ENCODE results near the gene TCEANC2.

The TCEANC2 gene

DNA sequence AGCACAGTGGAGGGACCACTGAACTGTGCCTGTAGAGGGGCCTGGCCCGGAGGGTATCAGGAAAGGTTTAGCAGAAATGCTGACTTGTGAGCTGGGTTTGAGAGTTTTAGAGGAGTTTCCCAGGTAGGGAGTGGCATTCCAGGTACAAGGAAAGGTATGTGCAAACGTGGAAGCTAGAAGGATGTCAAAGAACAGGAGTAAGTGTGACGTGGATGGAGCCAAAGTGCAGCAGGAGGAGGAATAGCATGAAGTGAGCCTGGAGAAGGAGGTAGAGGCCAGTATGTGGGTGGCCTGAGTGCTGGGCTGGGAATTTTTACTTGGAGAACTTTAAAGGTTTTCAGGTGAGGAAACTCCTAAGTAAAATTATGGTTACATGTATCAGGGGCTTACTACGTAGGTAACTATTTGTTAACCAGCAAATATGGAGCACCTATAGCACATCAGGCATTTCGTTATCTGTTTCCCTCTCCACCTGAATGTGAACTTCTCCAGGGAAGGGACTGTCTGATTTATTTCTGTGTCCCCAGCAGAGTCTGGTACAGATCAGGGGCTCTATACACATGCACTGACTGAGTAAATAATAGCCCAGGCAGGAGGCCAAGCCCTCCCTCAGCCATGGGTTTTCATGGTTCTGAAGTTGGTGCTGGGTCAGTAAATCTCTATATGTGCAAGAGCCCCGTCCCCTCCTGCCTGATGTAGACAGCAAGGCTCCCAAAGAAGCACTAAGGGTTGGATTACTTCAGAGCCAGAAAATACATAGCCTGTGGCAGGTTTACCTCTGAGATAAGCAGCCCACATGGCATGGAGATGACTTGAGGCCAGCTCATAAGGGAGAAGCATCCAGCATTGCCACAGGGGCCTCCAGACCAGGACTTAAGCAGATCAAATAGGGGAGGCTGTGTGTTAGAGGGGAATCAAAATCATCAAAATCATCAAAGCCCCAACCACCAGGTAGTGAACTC is 56.0 kb downstream of the TCEANC2 start:
- TF ChIP-seq SIN3A (IDR thresholded peaks at IDR 0.05; ENCODE audit: borderline replicate concordance, insufficient read depth, low read length), result no peak
- TF ChIP-seq TAF1 (IDR thresholded peaks at IDR 0.05; ENCODE audit: borderline replicate concordance, insufficient read depth, low read length), result no peak
- TF ChIP-seq POLR2AphosphoS5 (IDR thresholded peaks at IDR 0.05; ENCODE audit: low read depth, low read length), result no peak
- TF ChIP-seq FOXP2 (optimal IDR thresholded peaks at IDR 0.05; ENCODE audit: borderline replicate concordance, extremely low read depth, extremely low read length, insufficient read depth), result no peak
- TF ChIP-seq, protein P1, sequence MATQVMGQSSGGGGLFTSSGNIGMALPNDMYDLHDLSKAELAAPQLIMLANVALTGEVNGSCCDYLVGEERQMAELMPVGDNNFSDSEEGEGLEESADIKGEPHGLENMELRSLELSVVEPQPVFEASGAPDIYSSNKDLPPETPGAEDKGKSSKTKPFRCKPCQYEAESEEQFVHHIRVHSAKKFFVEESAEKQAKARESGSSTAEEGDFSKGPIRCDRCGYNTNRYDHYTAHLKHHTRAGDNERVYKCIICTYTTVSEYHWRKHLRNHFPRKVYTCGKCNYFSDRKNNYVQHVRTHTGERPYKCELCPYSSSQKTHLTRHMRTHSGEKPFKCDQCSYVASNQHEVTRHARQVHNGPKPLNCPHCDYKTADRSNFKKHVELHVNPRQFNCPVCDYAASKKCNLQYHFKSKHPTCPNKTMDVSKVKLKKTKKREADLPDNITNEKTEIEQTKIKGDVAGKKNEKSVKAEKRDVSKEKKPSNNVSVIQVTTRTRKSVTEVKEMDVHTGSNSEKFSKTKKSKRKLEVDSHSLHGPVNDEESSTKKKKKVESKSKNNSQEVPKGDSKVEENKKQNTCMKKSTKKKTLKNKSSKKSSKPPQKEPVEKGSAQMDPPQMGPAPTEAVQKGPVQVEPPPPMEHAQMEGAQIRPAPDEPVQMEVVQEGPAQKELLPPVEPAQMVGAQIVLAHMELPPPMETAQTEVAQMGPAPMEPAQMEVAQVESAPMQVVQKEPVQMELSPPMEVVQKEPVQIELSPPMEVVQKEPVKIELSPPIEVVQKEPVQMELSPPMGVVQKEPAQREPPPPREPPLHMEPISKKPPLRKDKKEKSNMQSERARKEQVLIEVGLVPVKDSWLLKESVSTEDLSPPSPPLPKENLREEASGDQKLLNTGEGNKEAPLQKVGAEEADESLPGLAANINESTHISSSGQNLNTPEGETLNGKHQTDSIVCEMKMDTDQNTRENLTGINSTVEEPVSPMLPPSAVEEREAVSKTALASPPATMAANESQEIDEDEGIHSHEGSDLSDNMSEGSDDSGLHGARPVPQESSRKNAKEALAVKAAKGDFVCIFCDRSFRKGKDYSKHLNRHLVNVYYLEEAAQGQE (IDR thresholded peaks at IDR 0.05; ENCODE audit: insufficient read depth in 1 of 2, low read depth in 2 of 2, low read length in 2 of 2), result no peak

DNA sequence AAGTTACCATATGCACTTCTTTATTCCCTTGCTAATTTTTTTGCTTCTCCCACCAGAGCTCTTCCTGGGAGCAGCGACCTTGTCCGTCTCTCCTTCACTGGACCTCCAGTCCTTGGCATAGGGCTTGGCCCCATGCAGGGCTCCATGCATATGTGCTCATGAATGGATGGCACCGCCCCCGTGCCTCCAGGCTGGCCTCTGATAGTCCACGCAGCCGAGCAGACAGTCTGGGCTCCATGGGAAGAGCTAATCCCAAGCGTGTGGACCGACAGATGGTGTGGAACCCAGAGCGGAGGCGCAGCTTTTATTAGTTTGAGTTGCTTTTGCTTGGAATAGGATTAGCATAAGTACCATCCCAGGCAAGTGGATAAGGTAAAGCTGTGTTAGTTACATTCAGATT is 57.6 kb downstream of the TCEANC2 start:
- TF ChIP-seq TAF1 (IDR thresholded peaks at IDR 0.05; ENCODE audit: borderline replicate concordance, insufficient read depth, low read length) (no peak), FOXP2 (optimal IDR thresholded peaks at IDR 0.05; ENCODE audit: borderline replicate concordance, extremely low read depth, extremely low read length, insufficient read depth) (no peak), SIN3A (IDR thresholded peaks at IDR 0.05; ENCODE audit: borderline replicate concordance, insufficient read depth, low read length) (no peak), POLR2AphosphoS5 (IDR thresholded peaks at IDR 0.05; ENCODE audit: low read depth, low read length) (no peak)
- TF ChIP-seq, protein P1 (IDR thresholded peaks at IDR 0.05; ENCODE audit: insufficient read depth in 1 of 2, low read depth in 2 of 2, low read length in 2 of 2), result no peak

DNA sequence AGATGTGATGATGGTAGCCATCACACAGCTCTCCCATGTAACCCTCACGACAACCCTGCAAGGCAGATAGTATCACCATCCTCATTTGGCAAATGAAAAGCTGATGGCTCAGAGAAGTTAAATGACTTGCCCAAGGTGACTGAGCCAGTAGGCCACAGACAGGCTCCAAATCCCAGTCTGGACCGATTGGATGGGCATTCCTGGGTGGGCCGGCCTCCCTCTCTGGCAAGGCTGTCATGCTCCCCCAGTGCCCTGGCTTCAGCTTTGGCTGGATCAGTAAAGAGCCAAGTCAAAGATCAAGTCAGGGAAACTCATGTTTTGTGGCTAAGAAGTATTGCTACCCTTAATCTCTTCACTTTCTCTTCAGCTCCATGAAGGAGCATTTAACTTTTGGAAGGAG is 58.2 kb downstream of the TCEANC2 start:
- TF ChIP-seq POLR2AphosphoS5 (IDR thresholded peaks at IDR 0.05; ENCODE audit: low read depth, low read length) (no peak), TAF1 (IDR thresholded peaks at IDR 0.05; ENCODE audit: borderline replicate concordance, insufficient read depth, low read length) (no peak), SIN3A (IDR thresholded peaks at IDR 0.05; ENCODE audit: borderline replicate concordance, insufficient read depth, low read length) (no peak), FOXP2 (optimal IDR thresholded peaks at IDR 0.05; ENCODE audit: borderline replicate concordance, extremely low read depth, extremely low read length, insufficient read depth) (no peak)
- TF ChIP-seq, protein P1 (IDR thresholded peaks at IDR 0.05; ENCODE audit: insufficient read depth in 1 of 2, low read depth in 2 of 2, low read length in 2 of 2), result no peak

DNA sequence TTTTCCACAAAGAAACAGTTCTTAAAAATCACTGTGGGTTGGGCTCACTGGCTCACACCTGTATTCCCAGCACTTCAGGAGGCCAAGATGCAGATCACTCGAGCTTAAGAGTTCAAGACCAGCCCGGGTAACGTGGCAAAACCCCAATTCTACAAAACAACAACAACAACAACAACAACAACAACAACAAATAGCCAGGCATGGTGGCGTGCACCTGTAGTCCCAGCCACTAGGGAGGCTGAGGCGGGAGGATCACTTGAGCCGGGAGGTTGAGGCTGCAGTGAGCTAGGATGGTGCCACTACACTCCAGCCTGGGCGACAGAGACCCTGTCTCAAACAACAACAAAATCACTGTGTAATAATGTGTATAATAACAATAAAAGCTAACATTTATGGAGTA is 58.6 kb downstream of the TCEANC2 start:
- TF ChIP-seq SIN3A (IDR thresholded peaks at IDR 0.05; ENCODE audit: borderline replicate concordance, insufficient read depth, low read length) (no peak), TAF1 (IDR thresholded peaks at IDR 0.05; ENCODE audit: borderline replicate concordance, insufficient read depth, low read length) (no peak), POLR2AphosphoS5 (IDR thresholded peaks at IDR 0.05; ENCODE audit: low read depth, low read length) (no peak), FOXP2 (optimal IDR thresholded peaks at IDR 0.05; ENCODE audit: borderline replicate concordance, extremely low read depth, extremely low read length, insufficient read depth) (no peak)
- TF ChIP-seq, protein P1 (IDR thresholded peaks at IDR 0.05; ENCODE audit: insufficient read depth in 1 of 2, low read depth in 2 of 2, low read length in 2 of 2), result no peak
